Glutamatergic neuron (in vitro differentiated cells): ENCODE measurements around the gene TMOD1. TPM values are rescaled to one million over a fixed set of nuclear protein-coding genes. Genes with fewer than 3 reads are reported as not detected.
A peak's percentile ranks its signal among the peaks of the same experiment; 100 is the strongest.

Experiments used
- DNase-seq: peaks from one replicate; pipeline ENCODE4 v3.0.0; 2022
- H3K27ac Mint-ChIP-seq: one replicate; pipeline ENCODE4 v1.8.0; 2020; ENCODE audit warnings: mild to moderate bottlenecking, mixed read lengths, inconsistent platforms; ENCODE audit not compliant: unreplicated experiment
- H3K27me3 Mint-ChIP-seq: one replicate; pipeline ENCODE4 v1.8.0; 2020; ENCODE audit warnings: mild to moderate bottlenecking, moderate library complexity, mixed read lengths, inconsistent platforms; ENCODE audit not compliant: unreplicated experiment
- H3K36me3 Mint-ChIP-seq: one replicate; pipeline ENCODE4 v1.8.0; 2020; ENCODE audit warnings: mild to moderate bottlenecking, mixed read lengths, inconsistent platforms; ENCODE audit not compliant: unreplicated experiment
- H3K4me1 Mint-ChIP-seq: one replicate; pipeline ENCODE4 v1.8.0; 2020; ENCODE audit warnings: mild to moderate bottlenecking, low read depth, mixed read lengths, inconsistent platforms; ENCODE audit not compliant: unreplicated experiment
- H3K4me3 Mint-ChIP-seq: one replicate; pipeline ENCODE4 v1.8.0; 2020; ENCODE audit warnings: mild to moderate bottlenecking, mixed read lengths, inconsistent platforms; ENCODE audit not compliant: unreplicated experiment
- H3K9me3 Mint-ChIP-seq: one replicate; pipeline ENCODE4 v1.8.0; 2020; ENCODE audit warnings: mild to moderate bottlenecking, moderate library complexity, mixed read lengths, inconsistent platforms; ENCODE audit not compliant: unreplicated experiment
- total RNA-seq: library from RNA; stranded (reverse); fragmentation: NEBNext Ultra II Directional; extraction: Animal tissue kit (Norgen Biotek cat#: 25700); gene quantifications from one replicate; pipeline ENCODE4 v1.2.1, GENCODE V29; 2021; ENCODE audit not compliant: unreplicated experiment
- TF ChIP-seq, protein P1 (sequence below): fragments of 200-600 bp; sonication (generic); IDR thresholded peaks from one replicate; pipeline ENCODE4 v1.5.0; 2021; ENCODE audit not compliant: partially characterized antibody, unreplicated experiment

The TMOD1 gene
- total RNA-seq, 1 donor from 2014 or later = 0.64 TPM

DNA sequence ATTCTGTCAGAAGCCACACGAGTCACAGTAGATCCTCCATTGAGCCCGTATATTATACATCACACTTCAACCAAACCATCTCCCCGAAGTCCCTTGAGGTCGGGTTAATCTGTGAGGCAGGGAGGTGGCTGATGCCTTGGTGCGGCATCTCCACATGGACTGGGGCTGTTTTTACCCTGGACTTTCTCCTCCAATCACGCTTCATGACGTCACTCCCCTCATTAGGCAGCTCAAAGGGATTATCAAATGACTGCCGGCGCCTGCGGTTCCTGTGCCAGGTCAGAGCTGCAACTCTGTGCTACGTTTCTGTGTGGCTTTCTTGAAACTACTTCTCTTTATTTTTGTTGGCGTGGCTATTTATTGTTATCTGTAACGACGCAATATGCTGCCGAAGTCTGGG is 53.7 kb downstream of the TMOD1 start:
- no peak for DNase-seq
- H3K36me3 Mint-ChIP-seq = no peaks in the 10 kb centered on the region
- peaks cover 2% of the 10 kb centered on the region for H3K9me3 Mint-ChIP-seq
- TF ChIP-seq, protein P1, sequence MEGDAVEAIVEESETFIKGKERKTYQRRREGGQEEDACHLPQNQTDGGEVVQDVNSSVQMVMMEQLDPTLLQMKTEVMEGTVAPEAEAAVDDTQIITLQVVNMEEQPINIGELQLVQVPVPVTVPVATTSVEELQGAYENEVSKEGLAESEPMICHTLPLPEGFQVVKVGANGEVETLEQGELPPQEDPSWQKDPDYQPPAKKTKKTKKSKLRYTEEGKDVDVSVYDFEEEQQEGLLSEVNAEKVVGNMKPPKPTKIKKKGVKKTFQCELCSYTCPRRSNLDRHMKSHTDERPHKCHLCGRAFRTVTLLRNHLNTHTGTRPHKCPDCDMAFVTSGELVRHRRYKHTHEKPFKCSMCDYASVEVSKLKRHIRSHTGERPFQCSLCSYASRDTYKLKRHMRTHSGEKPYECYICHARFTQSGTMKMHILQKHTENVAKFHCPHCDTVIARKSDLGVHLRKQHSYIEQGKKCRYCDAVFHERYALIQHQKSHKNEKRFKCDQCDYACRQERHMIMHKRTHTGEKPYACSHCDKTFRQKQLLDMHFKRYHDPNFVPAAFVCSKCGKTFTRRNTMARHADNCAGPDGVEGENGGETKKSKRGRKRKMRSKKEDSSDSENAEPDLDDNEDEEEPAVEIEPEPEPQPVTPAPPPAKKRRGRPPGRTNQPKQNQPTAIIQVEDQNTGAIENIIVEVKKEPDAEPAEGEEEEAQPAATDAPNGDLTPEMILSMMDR = no peak
- peaks cover 4% of the 10 kb centered on the region for H3K27me3 Mint-ChIP-seq
- no peak overlapping the region for H3K4me3 Mint-ChIP-seq
- H3K4me1 Mint-ChIP-seq = peaks cover 9% of the 10 kb centered on the region
- H3K27ac Mint-ChIP-seq = no peak overlapping the region

DNA sequence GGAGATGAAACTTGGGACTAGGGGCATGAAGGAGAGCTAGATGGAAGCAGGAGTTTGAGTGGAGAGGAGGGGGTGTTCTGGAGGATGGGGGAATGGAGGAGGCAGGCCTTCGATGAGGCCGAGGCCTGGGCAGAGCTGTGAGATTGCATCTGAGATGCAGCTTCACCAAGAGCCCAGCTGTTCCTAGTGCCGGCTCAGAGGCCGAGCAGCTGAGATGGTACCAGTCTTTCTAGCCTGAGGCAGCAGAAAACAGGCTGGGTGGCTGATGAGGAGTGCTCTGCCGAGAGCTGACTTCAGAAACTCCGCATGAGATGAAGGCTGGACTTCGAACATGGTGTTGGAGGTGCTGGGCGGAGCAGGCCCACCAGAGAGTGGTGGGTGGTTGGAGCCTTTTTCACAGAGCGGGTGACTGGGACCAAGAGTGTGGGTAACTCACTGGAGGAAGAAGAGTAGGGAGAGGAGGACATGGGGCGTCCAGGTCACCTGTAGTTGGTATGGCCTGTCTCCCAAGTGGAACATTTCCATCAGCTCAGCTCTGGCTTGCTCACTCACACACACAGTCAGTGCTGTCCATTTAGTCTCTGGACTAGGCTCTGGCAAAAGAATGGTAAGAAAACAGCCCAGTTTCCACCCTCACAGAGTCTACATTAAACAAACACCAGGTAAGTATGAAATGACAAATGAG is 54.7 kb downstream of the TMOD1 start:
- Mint-ChIP-seq H3K36me3 (no peaks in the 10 kb centered on the region), H3K27me3 (peaks cover 4% of the 10 kb centered on the region), H3K9me3 (peaks cover 2% of the 10 kb centered on the region), H3K4me1 (peaks cover 9% of the 10 kb centered on the region), H3K27ac (peak overlapping the region; percentile 10), H3K4me3 (no peak overlapping the region)
- DNase-seq = no peak
- TF ChIP-seq, protein P1 = no peak

DNA sequence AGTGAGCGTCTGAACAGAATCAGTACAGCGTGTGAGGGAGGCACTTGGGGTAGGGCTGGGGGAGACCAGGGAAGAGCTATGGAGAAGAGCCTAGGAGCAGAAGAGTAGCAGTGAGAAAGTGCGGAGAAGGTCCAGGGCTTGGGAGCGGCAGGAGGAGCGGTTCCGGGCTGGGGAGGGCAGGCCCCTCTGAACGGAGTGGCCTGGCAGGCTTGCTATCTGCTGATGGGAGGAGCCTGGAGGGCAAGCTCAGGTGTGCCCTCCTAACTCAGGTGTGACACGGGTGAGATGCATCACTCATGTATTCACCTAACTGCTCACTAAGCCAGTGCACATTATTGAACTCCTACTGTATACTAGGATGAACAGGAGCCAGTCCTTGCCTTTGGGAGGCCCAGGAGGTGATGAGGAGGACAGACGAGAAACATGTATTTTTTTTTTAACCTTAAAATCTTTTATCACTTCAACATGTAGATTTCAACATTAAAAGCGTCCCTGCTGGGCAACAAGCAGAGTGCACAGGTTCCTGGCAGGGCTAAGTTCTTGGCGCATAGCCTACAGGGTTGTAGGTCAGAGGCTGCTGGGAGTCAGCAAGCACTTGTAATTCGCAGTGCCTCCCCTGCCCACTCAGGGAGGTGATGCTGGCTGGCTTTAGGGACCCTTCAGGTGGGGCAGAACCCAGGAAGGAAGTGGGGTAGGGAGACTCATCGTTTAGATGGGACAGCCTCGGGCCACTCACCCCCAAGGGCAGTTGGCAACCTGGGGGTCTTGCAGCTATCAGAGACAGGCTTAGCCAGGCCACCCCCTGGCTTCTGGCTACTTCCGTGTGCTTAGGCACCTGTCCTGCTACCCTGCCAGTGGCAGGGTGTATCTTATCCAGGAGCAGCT is 55.5 kb downstream of the TMOD1 start:
- no peaks in the 10 kb centered on the region for H3K36me3 Mint-ChIP-seq
- DNase-seq = no peak
- peaks cover 2% of the 10 kb centered on the region for H3K9me3 Mint-ChIP-seq
- H3K4me1 Mint-ChIP-seq = peaks cover 9% of the 10 kb centered on the region
- no peak overlapping the region for H3K4me3 Mint-ChIP-seq
- TF ChIP-seq, protein P1 = no peak
- peak overlapping the region; percentile 10 for H3K27ac Mint-ChIP-seq
- H3K27me3 Mint-ChIP-seq = peaks cover 4% of the 10 kb centered on the region

DNA sequence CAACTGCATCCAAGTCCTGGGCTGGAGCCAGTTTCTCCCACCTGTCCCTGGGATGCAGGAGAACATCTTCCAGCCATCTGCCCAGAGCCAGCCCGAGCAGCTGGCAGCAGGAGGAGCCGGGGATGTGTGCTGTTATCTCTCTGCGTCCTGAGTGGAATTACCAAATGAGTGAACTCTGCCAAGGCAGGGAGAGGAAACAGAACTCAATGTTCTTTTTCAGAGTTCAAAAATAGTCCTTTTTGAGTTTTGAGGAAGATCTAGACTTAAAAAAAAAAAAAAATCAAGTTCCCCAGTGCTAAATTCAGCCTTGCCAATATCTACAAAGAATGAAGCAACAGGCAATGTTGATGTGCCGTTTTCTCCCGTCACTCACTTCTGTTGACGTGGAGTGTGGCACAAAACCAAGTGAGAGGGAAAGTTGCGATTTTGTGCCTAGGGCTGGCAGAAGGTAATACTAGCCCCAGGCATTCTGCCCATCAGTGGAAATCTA is 56.2 kb downstream of the TMOD1 start:
- Mint-ChIP-seq H3K36me3 (no peaks in the 10 kb centered on the region), H3K4me3 (no peak overlapping the region), H3K4me1 (peaks cover 9% of the 10 kb centered on the region), H3K27ac (no peak overlapping the region), H3K27me3 (peaks cover 6% of the 10 kb centered on the region), H3K9me3 (peaks cover 2% of the 10 kb centered on the region)
- TF ChIP-seq, protein P1 = no peak
- DNase-seq = peak; percentile 30
